Mucosa of descending colon (tissue), 3 donors: Measurements from ENCODE around the gene SLC39A2. TPM values are rescaled to one million over a fixed set of nuclear protein-coding genes. Genes with fewer than 3 reads are reported as not detected.
"Not testable (repeated sequence)": the region's sequence is repeated elsewhere in the genome, so short reads cannot be mapped to it uniquely, and the experiment has no call there.

ENCODE experiments used
- ATAC-seq: fragments of 200-7000 bp; cut with Tn5 transposase; one replicate; pipeline ENCODE4 v1.9.1; 2020; ENCODE audit warnings: mild to moderate bottlenecking, moderate library complexity
- DNase-seq, 3 donors: peaks; one replicate each; pipeline ENCODE4 v3.0.0-alpha.2; 2020
- H3K36me3 ChIP-seq: fragments of 200-600 bp; one replicate; pipeline ENCODE4 v1.8.0; 2021; ENCODE audit warnings: low read depth, mild to moderate bottlenecking
- H3K4me1 ChIP-seq: fragments of 200-600 bp; one replicate; pipeline ENCODE4 v1.8.0; 2021; ENCODE audit warnings: low read depth, mild to moderate bottlenecking
- H3K4me3 ChIP-seq: fragments of 200-600 bp; one replicate; pipeline ENCODE4 v1.8.0; 2021; ENCODE audit warnings: mild to moderate bottlenecking
- H3K9me3 ChIP-seq: fragments of 200-600 bp; one replicate; pipeline ENCODE4 v1.8.0; 2021; ENCODE audit warnings: mild to moderate bottlenecking
- intact Hi-C, 2 donors: fragments of 100-400 bp; cut with DNase I in 1 of 2; cut with micrococcal nuclease in 1 of 2; formaldehyde crosslinking; loops; one replicate each; pipeline versions ENCODE4 v1.11.0 to v1.11.1; 2022; cut with DNase I, micrococcal nuclease
- total RNA-seq, 3 donors: library from RNA; stranded (reverse); fragmentation: NEBNext Ultra II Directional in 2 of 3; extraction: Animal tissue kit (Norgen Biotek cat#: 25700) in 2 of 3; gene quantifications; one replicate each; pipeline versions ENCODE4 v1.2.1 to v1.2.4, GENCODE V29; 2021 to 2023
- TF ChIP-seq, protein P1 (sequence below): fragments of 200-600 bp; IDR thresholded peaks from one replicate; pipeline ENCODE4 v1.8.0; 2022; ENCODE audit warnings: antibody characterized with exemption, mild to moderate bottlenecking
- donor health status: DM: no; HTN: no; CAD: no; lungs with moderate emphysema.
- donor health status: DM: no; HTN: no; CAD: no.
- donor health status: DM: no; HTN: yes; CAD: no.

The SLC39A2 gene
- total RNA-seq, 3 donors from 2014 or later = 0.28 to 4.9 (median 2.0) TPM

DNA sequence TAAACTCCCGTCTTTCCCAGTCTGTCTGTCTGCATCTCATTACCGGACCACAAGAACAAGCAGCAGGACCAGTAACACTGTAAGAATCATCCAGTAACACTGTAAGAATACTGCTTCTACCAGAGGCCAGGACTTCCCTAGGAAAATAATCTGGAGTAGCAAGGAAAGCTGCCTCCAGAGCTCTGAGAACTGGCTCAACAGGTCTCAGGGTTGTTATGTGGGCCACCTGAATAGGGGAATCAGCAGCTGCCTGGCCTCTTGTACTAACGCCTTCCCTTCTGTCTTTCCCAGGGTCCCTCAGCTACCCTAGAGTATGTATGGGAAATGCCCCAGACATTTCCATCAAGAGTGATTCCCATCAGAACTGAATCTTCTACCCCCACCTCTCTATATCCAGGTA, 954 bp upstream of the SLC39A2 start:
- peak in 1 of 3 donors; percentile 54 for DNase-seq
- ATAC-seq = peak; percentile 53
- TF ChIP-seq, protein P1, sequence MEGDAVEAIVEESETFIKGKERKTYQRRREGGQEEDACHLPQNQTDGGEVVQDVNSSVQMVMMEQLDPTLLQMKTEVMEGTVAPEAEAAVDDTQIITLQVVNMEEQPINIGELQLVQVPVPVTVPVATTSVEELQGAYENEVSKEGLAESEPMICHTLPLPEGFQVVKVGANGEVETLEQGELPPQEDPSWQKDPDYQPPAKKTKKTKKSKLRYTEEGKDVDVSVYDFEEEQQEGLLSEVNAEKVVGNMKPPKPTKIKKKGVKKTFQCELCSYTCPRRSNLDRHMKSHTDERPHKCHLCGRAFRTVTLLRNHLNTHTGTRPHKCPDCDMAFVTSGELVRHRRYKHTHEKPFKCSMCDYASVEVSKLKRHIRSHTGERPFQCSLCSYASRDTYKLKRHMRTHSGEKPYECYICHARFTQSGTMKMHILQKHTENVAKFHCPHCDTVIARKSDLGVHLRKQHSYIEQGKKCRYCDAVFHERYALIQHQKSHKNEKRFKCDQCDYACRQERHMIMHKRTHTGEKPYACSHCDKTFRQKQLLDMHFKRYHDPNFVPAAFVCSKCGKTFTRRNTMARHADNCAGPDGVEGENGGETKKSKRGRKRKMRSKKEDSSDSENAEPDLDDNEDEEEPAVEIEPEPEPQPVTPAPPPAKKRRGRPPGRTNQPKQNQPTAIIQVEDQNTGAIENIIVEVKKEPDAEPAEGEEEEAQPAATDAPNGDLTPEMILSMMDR = no peak
- intact Hi-C loops = no loop called here
- Histone ChIP-seq H3K36me3 (peaks cover 9% of the 10 kb centered on the region), H3K4me1 (peaks cover 15% of the 10 kb centered on the region), H3K9me3 (no peaks in the 10 kb centered on the region), H3K4me3 (no peak overlapping the region)

DNA sequence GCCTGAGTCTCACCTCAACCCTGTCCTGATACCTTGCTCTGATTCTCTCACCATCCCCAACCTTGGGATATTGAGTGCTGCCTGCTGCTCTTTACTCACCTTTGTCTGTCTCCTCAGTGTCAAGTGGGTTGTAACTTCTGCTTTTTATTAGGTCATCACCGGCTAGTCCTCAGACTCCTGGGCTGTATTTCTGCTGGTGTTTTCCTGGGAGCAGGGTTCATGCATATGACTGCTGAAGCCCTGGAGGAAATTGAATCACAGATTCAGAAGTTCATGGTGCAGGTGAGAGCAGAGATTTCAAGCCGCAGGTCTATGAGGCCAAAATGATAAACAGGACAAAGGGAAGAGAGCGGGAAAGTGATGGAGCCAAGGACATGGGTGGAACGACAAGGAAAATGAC, 498 bp downstream of the SLC39A2 start:
- intact Hi-C loops = no loop called here
- peak; percentile 5 for ATAC-seq
- peaks cover 15% of the 10 kb centered on the region for H3K4me1 ChIP-seq
- no peak overlapping the region for H3K4me3 ChIP-seq
- no peak for DNase-seq
- no peaks in the 10 kb centered on the region for H3K9me3 ChIP-seq
- TF ChIP-seq, protein P1 = no peak
- peaks cover 9% of the 10 kb centered on the region for H3K36me3 ChIP-seq

DNA sequence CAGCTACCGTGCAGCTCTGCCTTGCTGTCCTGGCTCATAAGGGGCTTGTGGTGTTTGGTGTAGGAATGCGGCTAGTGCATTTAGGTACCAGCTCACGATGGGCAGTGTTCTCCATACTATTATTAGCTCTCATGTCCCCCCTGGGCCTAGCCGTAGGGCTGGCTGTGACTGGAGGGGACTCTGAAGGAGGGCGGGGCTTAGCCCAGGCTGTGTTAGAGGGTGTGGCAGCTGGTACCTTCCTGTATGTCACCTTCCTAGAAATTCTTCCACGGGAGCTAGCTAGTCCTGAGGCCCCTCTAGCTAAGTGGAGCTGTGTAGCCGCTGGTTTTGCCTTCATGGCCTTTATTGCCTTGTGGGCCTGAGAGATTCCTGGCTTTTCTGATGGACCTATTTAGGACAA, 2.1 kb downstream of the SLC39A2 start:
- intact Hi-C loops = no loop called here
- H3K4me1 ChIP-seq = peaks cover 11% of the 10 kb centered on the region
- H3K36me3 ChIP-seq = no peaks in the 10 kb centered on the region
- TF ChIP-seq, protein P1 = no peak
- ATAC-seq (peak; percentile 45), DNase-seq (peak; percentile 61 to 69 (median 62))
- no peaks in the 10 kb centered on the region for H3K9me3 ChIP-seq
- H3K4me3 ChIP-seq = no peak overlapping the region

DNA sequence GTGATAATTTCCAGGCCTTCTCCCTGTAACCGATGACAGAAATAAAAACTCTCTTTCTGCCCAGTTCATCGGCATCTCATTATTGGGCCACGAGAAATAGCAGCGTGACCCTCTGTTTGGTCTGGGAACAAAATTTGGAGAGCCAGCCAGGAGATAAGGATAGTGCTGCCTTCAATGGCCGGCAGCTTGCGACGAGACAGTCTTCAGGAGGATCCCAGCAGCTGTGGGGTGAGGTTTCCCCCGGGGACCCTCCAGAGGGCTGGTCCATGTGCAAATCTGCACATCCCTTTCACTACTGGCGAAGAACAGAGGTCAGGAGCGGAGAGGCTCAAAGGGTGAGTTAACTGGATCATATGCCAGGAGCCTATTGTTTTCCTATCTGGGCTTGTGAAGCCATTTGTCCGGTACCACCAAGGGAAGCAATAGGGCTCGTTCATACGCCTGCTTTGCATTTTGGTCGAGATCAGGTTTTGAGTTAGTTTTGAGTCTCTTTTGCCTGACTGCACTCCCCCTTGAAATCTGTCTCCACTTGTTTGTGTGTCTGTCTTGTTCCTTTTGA, 4.8 kb downstream of the SLC39A2 start:
- Histone ChIP-seq H3K4me1 (peaks cover 15% of the 10 kb centered on the region), H3K4me3 (no peak overlapping the region), H3K36me3 (no peaks in the 10 kb centered on the region), H3K9me3 (no peaks in the 10 kb centered on the region)
- no peak for DNase-seq
- intact Hi-C loops = no loop called here
- ATAC-seq = no peak
- TF ChIP-seq, protein P1 = no peak

DNA sequence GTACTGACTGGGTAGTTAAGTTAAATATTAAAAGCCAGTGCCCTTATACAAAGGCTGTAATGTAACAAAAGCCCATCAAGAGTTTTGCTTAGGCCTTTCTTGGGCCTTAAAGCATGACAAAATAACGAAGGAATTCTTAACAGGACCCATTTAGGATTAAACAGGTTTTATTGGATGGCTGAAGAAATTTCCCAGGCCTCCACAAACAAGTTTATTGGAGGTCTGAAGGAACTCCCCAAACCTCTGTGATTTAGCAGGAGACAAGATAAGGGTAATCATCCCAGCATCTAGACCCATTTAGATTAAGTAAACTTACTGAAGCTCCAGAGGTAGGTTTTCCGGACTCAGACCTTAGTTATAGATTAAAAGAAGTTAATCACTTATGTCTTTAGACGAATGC, 10.6 kb downstream of the SLC39A2 start:
- H3K4me1 ChIP-seq, H3K4me3 ChIP-seq, H3K36me3 ChIP-seq, H3K9me3 ChIP-seq, ATAC-seq, DNase-seq: not testable (repeated sequence)
- intact Hi-C loops = loop anchor here in 1 of 2 donors (10.0 kb wide), 1 partner anchor 85 kb away; the partner anchor contains the start of gene ZNF219

DNA sequence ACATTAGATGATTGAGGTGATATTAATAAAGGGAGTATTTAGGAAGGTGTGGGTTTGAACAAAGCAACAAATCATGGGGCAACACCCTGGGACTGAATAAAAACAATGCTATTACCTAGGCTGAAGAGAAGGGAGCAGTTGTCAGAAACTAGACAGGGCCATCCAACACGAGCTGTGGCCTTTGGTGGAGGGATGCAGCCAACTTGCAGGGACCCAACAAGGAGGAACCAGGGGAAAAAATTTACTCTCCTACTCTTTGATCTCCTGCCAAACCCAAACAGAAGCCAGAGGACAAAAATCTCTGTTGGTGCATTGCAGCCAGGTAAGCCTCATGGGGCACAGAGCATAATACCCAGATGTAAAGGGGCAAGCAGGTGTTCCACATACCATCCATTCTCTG, 12.0 kb downstream of the SLC39A2 start:
- DNase-seq = no peak
- H3K36me3 ChIP-seq = no peaks in the 10 kb centered on the region
- H3K4me3 ChIP-seq = no peak overlapping the region
- intact Hi-C loops = loop anchor here in 1 of 2 donors (10.0 kb wide), 1 partner anchor 84 kb away; the partner anchor contains the start of gene ZNF219
- ATAC-seq = no peak
- H3K9me3 ChIP-seq = no peaks in the 10 kb centered on the region
- H3K4me1 ChIP-seq = peaks cover 8% of the 10 kb centered on the region
- TF ChIP-seq, protein P1 = no peak
